Mononuclear cell (primary cell): ENCODE data around the gene TFPI. TPM values are rescaled to one million over a fixed set of nuclear protein-coding genes. Genes with fewer than 3 reads are reported as not detected.

Experiments
- H3K27me3 ChIP-seq: 2 replicates; pipeline ENCODE4 v1.6.0; 2011; ENCODE audit warnings: low read length, control low read depth; ENCODE audit not compliant: insufficient read depth
- H3K4me1 ChIP-seq: 2 replicates; pipeline ENCODE4 v1.5.1; 2011; ENCODE audit warnings: mild to moderate bottlenecking, low read length, control low read depth; ENCODE audit not compliant: insufficient read depth
- H3K4me3 ChIP-seq: 2 replicates; pipeline ENCODE4 v1.5.1; 2011; ENCODE audit warnings: mild to moderate bottlenecking, low read length, moderate library complexity
- H3K9me3 ChIP-seq: 2 replicates; pipeline ENCODE4 v1.5.1; 2011; ENCODE audit warnings: low read depth, mild to moderate bottlenecking, control low read depth, low read length
- total RNA-seq: library from RNA; depleted of rRNA; stranded (reverse); fragments of >200 nt; gene quantifications from one replicate; pipeline ENCODE4 v1.2.3, GENCODE V29; 2012

TFPI gene
- total RNA-seq, 1 donor, result 6.9 TPM

DNA sequence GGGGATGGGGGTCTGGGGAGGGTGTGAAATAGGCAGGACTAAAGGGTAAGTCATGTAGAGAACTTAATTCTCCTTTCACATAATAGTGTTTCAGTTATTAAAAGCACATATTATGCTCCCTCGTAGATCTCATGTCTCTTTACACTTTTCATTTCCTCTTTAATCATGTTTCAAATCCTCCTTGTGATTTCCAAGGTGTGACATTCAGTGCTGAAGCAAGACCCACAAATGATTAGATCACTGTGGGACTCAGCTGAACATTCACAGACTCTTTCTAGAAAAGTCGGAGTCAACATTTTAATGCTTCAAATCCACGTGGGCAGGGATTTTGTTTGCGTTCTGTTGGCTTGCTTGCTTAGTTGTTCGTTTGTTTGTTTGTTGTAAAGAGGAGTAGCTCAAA lies 71.4 kb downstream of the TFPI start:
- Histone ChIP-seq H3K9me3 (no peaks in the 10 kb centered on the region), H3K27me3 (no peaks in the 10 kb centered on the region), H3K4me3 (no peak overlapping the region), H3K4me1 (no peaks in the 10 kb centered on the region)

DNA sequence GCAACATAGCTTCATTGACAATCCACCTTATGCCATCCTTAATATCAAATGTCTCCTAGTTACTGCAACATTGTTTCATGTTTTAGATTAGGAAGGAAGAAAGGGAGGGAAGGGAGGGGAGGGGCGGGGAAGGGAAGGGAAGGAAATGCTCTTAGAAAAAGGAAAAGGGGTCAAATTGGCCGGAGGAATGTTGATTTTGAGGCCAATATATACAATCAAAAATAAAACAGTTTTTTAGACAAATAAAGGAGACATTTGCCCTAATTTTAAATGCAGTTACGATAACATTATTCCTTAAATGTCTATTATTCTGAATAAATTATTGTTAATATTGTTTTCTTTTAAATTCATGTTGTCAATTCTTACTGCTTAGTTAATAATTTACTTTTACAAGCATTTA lies 72.7 kb downstream of the TFPI start:
- Histone ChIP-seq H3K27me3 (no peaks in the 10 kb centered on the region), H3K9me3 (no peaks in the 10 kb centered on the region), H3K4me3 (no peak overlapping the region), H3K4me1 (no peaks in the 10 kb centered on the region)

DNA sequence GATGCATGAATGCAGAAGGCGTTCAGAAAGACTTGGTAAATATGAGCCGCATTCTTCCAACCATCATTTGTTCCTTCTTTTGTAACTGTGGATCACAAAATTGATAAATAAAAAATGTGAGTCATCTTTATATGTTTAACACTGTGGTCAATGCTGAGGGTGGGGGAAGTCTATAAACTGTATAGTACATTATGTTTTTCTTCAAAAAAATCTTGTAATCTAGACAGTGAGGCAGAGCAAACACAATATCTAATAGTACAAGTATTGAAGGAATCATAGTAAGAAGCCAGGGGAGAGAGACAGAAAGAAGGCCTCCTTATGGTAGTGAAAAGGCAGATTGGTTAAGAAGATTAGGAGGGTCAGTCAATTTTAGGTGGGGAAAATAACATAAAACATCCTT lies 75.5 kb downstream of the TFPI start:
- Histone ChIP-seq H3K4me1 (peaks cover 7% of the 10 kb centered on the region), H3K9me3 (no peaks in the 10 kb centered on the region), H3K4me3 (no peak overlapping the region), H3K27me3 (no peaks in the 10 kb centered on the region)

DNA sequence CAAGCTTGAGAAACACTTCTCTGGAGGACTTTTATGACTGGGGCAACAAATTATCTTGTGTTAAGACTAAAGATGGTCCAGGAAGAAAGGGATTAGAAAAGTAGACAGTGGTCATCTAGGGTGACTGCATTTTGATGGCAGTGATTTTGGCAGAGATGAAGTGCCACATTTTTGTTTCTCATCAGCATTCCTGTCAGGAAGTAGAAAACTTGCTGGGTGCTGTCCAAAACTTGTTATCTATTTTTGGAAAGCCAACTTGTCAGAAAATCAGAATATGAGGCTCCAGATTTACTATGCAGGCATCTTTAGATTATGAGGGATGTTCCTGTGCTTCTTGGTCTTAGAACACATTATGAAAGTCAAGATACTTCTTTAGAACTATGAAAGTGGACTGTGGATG lies 77.2 kb downstream of the TFPI start:
- H3K27me3 ChIP-seq, result no peaks in the 10 kb centered on the region
- peaks cover 7% of the 10 kb centered on the region for H3K4me1 ChIP-seq
- H3K9me3 ChIP-seq, result no peaks in the 10 kb centered on the region
- no peak overlapping the region for H3K4me3 ChIP-seq

- H3K4me3 ChIP-seq, result no peak overlapping the region
- H3K27me3 ChIP-seq, result no peaks in the 10 kb centered on the region
- no peaks in the 10 kb centered on the region for H3K9me3 ChIP-seq
- H3K4me1 ChIP-seq, result peaks cover 7% of the 10 kb centered on the region
Observed at GRCh38 chr2:187475499-187476248, 78.6 kb downstream of the TFPI start.

DNA sequence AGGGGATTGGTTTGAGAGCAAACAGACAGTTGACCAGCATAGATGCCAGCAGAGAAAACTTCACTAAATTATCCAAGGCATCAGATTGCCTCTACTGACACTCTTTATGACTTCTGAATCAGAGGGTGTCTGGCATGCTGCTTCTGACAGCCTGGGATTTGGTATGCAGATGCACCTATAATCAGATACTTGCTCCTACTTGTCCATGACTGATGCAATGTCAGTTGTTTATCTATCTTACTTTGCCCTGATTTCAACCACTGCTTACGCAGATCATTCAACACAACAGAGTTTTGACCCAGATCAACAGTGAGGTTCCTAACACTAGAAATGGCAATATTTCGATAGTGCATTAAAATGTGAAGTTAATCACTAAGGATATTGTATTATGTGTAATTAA lies 83.5 kb downstream of the TFPI start:
- H3K9me3 ChIP-seq, result no peaks in the 10 kb centered on the region
- peaks cover under 1% of the 10 kb centered on the region for H3K4me1 ChIP-seq
- H3K4me3 ChIP-seq, result no peak overlapping the region
- H3K27me3 ChIP-seq, result no peaks in the 10 kb centered on the region

DNA sequence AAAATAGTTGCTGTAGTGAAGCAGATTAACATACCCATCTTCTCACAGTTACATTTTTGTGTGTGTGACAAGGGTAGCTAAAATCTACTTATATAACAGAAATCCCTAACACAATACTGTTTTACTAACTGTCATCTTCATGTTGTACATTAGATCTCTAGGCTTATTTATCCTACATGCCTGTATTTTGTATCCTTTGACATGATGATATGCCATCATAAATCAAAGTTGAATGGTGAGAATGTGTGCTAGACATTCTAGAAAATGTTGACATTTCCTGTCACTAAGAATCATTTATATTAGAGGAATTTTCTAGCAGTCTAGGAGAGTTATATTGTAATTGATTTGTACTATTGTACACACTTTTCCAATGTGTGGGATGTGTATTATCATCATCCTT lies 84.7 kb downstream of the TFPI start:
- no peaks in the 10 kb centered on the region for H3K27me3 ChIP-seq
- H3K4me3 ChIP-seq, result no peak overlapping the region
- no peaks in the 10 kb centered on the region for H3K9me3 ChIP-seq
- no peaks in the 10 kb centered on the region for H3K4me1 ChIP-seq

GRCh38 chr2:187468262-187468661 lies 86.0 kb downstream of the TFPI start:
- Histone ChIP-seq H3K9me3 (no peaks in the 10 kb centered on the region), H3K27me3 (no peaks in the 10 kb centered on the region), H3K4me3 (no peak overlapping the region), H3K4me1 (no peaks in the 10 kb centered on the region)

DNA sequence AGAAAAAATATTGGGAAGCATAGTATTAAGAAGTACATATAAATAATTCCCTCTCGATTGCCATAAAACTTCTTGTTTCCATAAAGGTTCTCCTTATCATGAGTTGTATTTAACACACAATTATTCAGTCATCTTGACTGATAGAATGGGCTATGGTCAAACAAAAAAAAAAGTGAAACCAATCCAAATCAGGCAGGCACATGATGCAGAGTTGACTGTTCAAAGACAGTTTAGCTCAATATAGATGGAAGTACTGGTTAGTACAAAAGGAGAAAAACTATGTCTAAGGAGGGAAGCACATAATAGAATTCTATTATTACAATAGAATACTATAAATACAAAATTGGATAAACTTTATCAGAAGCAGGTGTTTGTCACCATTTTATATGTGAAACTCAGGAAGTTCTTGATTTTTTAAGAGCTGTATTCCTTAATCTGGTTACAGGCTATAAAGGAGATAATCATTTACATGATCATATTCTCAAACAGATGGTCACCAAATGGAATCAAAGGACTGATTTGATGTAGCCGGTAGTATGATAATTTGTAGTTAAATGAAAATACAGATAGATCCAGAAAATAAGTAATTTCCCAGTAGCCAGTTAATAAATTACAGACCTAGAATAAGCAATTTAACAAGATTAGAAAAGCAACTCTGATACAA lies 88.0 kb downstream of the TFPI start:
- no peaks in the 10 kb centered on the region for H3K9me3 ChIP-seq
- H3K4me3 ChIP-seq, result no peak overlapping the region
- no peaks in the 10 kb centered on the region for H3K4me1 ChIP-seq
- H3K27me3 ChIP-seq, result no peaks in the 10 kb centered on the region

- Histone ChIP-seq H3K27me3 (no peaks in the 10 kb centered on the region), H3K4me3 (no peak overlapping the region), H3K9me3 (no peaks in the 10 kb centered on the region), H3K4me1 (no peaks in the 10 kb centered on the region)
Observed at GRCh38 chr2:187462839-187463238, 91.4 kb downstream of the TFPI start.

- Histone ChIP-seq H3K9me3 (no peaks in the 10 kb centered on the region), H3K27me3 (no peaks in the 10 kb centered on the region), H3K4me1 (no peaks in the 10 kb centered on the region), H3K4me3 (no peak overlapping the region)
Observed at GRCh38 chr2:187461294-187462261, 92.7 kb downstream of the TFPI start.

GRCh38 chr2:187459256-187459655 lies 95.0 kb downstream of the TFPI start:
- no peaks in the 10 kb centered on the region for H3K27me3 ChIP-seq
- no peaks in the 10 kb centered on the region for H3K9me3 ChIP-seq
- H3K4me1 ChIP-seq, result no peaks in the 10 kb centered on the region
- no peak overlapping the region for H3K4me3 ChIP-seq

GRCh38 chr2:187453078-187453641 lies 101.1 kb downstream of the TFPI start:
- no peak overlapping the region for H3K4me3 ChIP-seq

DNA sequence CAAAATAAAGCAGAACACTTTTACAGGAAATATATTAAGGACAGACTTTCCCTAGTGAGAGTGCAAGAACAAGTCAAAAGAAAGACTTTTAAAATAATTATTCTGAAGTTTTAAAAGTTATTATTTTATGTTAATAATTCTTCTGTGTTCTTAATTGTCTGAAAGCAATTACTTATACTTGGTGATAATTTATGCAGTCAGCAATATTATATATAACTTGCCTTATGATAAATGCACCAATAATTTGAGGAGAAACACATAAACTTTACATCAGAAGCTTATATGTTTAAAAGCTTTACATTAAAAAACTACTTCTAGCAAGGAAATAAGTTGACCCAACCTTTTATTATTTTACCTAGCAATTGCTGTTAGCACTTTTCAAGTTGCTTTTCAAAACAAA lies 102.7 kb downstream of the TFPI start:
- Histone ChIP-seq H3K27me3 (no peaks in the 10 kb centered on the region), H3K4me3 (no peak overlapping the region), H3K4me1 (peaks cover 6% of the 10 kb centered on the region), H3K9me3 (no peaks in the 10 kb centered on the region)

More at GRCh38 chr2:187453078-187453641, 101.1 kb downstream of the TFPI start:
- Histone ChIP-seq H3K4me1 (peaks cover 2% of the 10 kb centered on the region), H3K9me3 (no peaks in the 10 kb centered on the region), H3K27me3 (no peaks in the 10 kb centered on the region)

GRCh38 chr2:187447336-187447735 lies 106.9 kb downstream of the TFPI start:
- Histone ChIP-seq H3K9me3 (no peaks in the 10 kb centered on the region), H3K27me3 (no peaks in the 10 kb centered on the region), H3K4me3 (no peak overlapping the region), H3K4me1 (peaks cover 6% of the 10 kb centered on the region)
